Activated CD4-positive, alpha-beta T cell treated with anti-CD3 and anti-CD28 coated beads, Interleukin-2, Interleukin-6, amounts not matched to agents 100 ng/mL and 50 ng/mL, durations not matched to agents 16 hours and 8 hours (primary cell): ENCODE measurements around the gene SEC16B.

ENCODE experiments used
- DNase-seq: peaks from one replicate; pipeline ENCODE4 v3.0.0-alpha.2; 2020

SEC16B gene

GRCh38 chr1:177976596-177976995 is 6.7 kb upstream of the SEC16B start:
- DNase-seq: no peak

GRCh38 chr1:177975588-177976495 is 6.0 kb upstream of the SEC16B start:
- no peak for DNase-seq

GRCh38 chr1:177973585-177973984 is 3.7 kb upstream of the SEC16B start:
- DNase-seq: no peak

GRCh38 chr1:177969109-177969508 is 749 bp downstream of the SEC16B start:
- DNase-seq: no peak

- no peak for DNase-seq
These were observed 3.7 kb downstream of the SEC16B start for GRCh38 chr1:177966199-177966598.

GRCh38 chr1:177965293-177965692 is 4.6 kb downstream of the SEC16B start:
- DNase-seq: no peak

- DNase-seq: no peak
These were observed 5.5 kb downstream of the SEC16B start for GRCh38 chr1:177964336-177964735.

- no peak for DNase-seq
These were observed 8.8 kb downstream of the SEC16B start for GRCh38 chr1:177960939-177961622.

- no peak for DNase-seq
These were observed 9.9 kb downstream of the SEC16B start for GRCh38 chr1:177959811-177960515.

GRCh38 chr1:177958092-177958491 is 11.8 kb downstream of the SEC16B start:
- DNase-seq: no peak

- no peak for DNase-seq
These were observed 15.8 kb downstream of the SEC16B start for GRCh38 chr1:177954076-177954475.

GRCh38 chr1:177953549-177953948 is 16.3 kb downstream of the SEC16B start:
- no peak for DNase-seq

- no peak for DNase-seq
These were observed 17.2 kb downstream of the SEC16B start for GRCh38 chr1:177952691-177953090.

- no peak for DNase-seq
These were observed 17.6 kb downstream of the SEC16B start for GRCh38 chr1:177952249-177952648.

- no peak for DNase-seq
These were observed 19.4 kb downstream of the SEC16B start for GRCh38 chr1:177950506-177950905.

GRCh38 chr1:177948336-177948972 is 21.4 kb downstream of the SEC16B start:
- peak; percentile 45 for DNase-seq

- no peak for DNase-seq
These were observed 22.2 kb downstream of the SEC16B start for GRCh38 chr1:177947623-177948022.

GRCh38 chr1:177945943-177946650 is 23.8 kb downstream of the SEC16B start:
- peak; percentile 54 for DNase-seq

GRCh38 chr1:177944016-177944949 is 25.6 kb downstream of the SEC16B start:
- DNase-seq: no peak

GRCh38 chr1:177941976-177942375 is 27.9 kb downstream of the SEC16B start:
- DNase-seq: no peak

- no peak for DNase-seq
These were observed 29.2 kb downstream of the SEC16B start for GRCh38 chr1:177940682-177941081.
